NCI-H2196 (cell line): ENCODE measurements around the gene RBM19.

Experiments
- DNase-seq: peaks from one replicate; lab custom pipeline; 2025; ENCODE audit not compliant: unreplicated experiment; lab: John Stamatoyannopoulos, UW

The RBM19 gene

GRCh38 chr12:113889891-113890581, 76.1 kb downstream of the RBM19 start:
- no peak for DNase-seq

GRCh38 chr12:113889076-113889475, 77.0 kb downstream of the RBM19 start:
- DNase-seq = no peak

- no peak for DNase-seq
Measured at GRCh38 chr12:113888435-113888834, 77.7 kb downstream of the RBM19 start.

- no peak for DNase-seq
Measured at GRCh38 chr12:113887906-113888305, 78.2 kb downstream of the RBM19 start.

- no peak for DNase-seq
Measured at GRCh38 chr12:113886721-113887120, 79.4 kb downstream of the RBM19 start.

GRCh38 chr12:113884392-113884791, 81.7 kb downstream of the RBM19 start:
- no peak for DNase-seq

- no peak for DNase-seq
Measured at GRCh38 chr12:113882690-113883089, 83.4 kb downstream of the RBM19 start.

- no peak for DNase-seq
Measured at GRCh38 chr12:113880988-113881962, 84.8 kb downstream of the RBM19 start.

- DNase-seq = no peak
Measured at GRCh38 chr12:113880326-113880725, 85.8 kb downstream of the RBM19 start.

GRCh38 chr12:113879658-113880057, 86.5 kb downstream of the RBM19 start:
- DNase-seq = no peak

- no peak for DNase-seq
Measured at GRCh38 chr12:113877607-113878006, 88.5 kb downstream of the RBM19 start.

- no peak for DNase-seq
Measured at GRCh38 chr12:113876160-113876559, 90.0 kb downstream of the RBM19 start.

GRCh38 chr12:113875691-113876090, 90.4 kb downstream of the RBM19 start:
- no peak for DNase-seq

- DNase-seq = no peak
Measured at GRCh38 chr12:113874999-113875561, 91.0 kb downstream of the RBM19 start.

- no peak for DNase-seq
Measured at GRCh38 chr12:113874326-113874725, 91.8 kb downstream of the RBM19 start.

- DNase-seq = no peak
Measured at GRCh38 chr12:113873740-113874139, 92.4 kb downstream of the RBM19 start.

GRCh38 chr12:113870890-113871289, 95.2 kb downstream of the RBM19 start:
- DNase-seq = no peak

GRCh38 chr12:113870035-113870434, 96.1 kb downstream of the RBM19 start:
- DNase-seq = no peak

- no peak for DNase-seq
Measured at GRCh38 chr12:113868365-113868764, 97.8 kb downstream of the RBM19 start.

GRCh38 chr12:113867258-113867657, 98.9 kb downstream of the RBM19 start:
- DNase-seq = no peak

- DNase-seq = no peak
Measured at GRCh38 chr12:113866496-113866895, 99.6 kb downstream of the RBM19 start.

- no peak for DNase-seq
Measured at GRCh38 chr12:113863455-113863845, 102.7 kb downstream of the RBM19 start.
